ENCODE results near the gene CDK6. TPM values are rescaled to one million over a fixed set of nuclear protein-coding genes. Genes with fewer than 3 reads are reported as not detected.

The CDK6 gene
- polyA plus RNA-seq, 1 donor (not counting 4 experiments of a cell fraction or from before 2014, with no cell fraction given) = 53.5 TPM

- DNase-seq (ENCODE audit: low read depth, low spot score) (no peak), FAIRE-seq (no peak)
- no peaks in the 10 kb centered on the region for H4K20me1 ChIP-seq (ENCODE audit: control insufficient read depth, extremely low read depth, insufficient read depth, low read length)
- peaks cover 9% of the 10 kb centered on the region for H3K4me1 ChIP-seq (ENCODE audit: control insufficient read depth, extremely low read depth, insufficient read depth, low read length)
- H3K79me2 ChIP-seq (ENCODE audit: control insufficient read depth, insufficient read depth, low read length) = peaks cover 43% of the 10 kb centered on the region
- H3K9me3 ChIP-seq (ENCODE audit: control insufficient read depth, low read depth, low read length) = no peaks in the 10 kb centered on the region
- no peaks in the 10 kb centered on the region for H3K27me3 ChIP-seq (ENCODE audit: control insufficient read depth, extremely low read depth, insufficient read depth, low read length)
- H3K36me3 ChIP-seq (ENCODE audit: control insufficient read depth in 2 of 2, extremely low read depth in 1 of 2, insufficient read depth in 2 of 2, low read length in 2 of 2) = peaks cover 8 to 15% of the 10 kb centered on the region in 2 experiments
- no peak overlapping the region for H3K27ac ChIP-seq (ENCODE audit: control insufficient read depth, insufficient read depth, low read length)
- TF ChIP-seq EZH2 (IDR thresholded peaks at IDR 0.05; ENCODE audit: low read length) = no peak
- TF ChIP-seq CTCF (optimal IDR thresholded peaks at IDR 0.05 in 1 of 3, IDR thresholded peaks at IDR 0.05 in 1 of 3, conservative IDR thresholded peaks at IDR 0.05 in 1 of 3; ENCODE audit: extremely low read depth in 1 of 3, insufficient read depth in 2 of 3, low read length in 3 of 3) = no peak
- H3K9ac ChIP-seq (ENCODE audit: control insufficient read depth, extremely low read depth, insufficient read depth, low read length) = no peak overlapping the region
- no peak overlapping the region for H3K4me3 ChIP-seq (ENCODE audit: control insufficient read depth in 2 of 3, extremely low read depth in 1 of 3, insufficient read depth in 2 of 3, low read depth in 1 of 3, low read length in 3 of 3)
- no peaks in the 10 kb centered on the region for H3K9me1 ChIP-seq (ENCODE audit: control insufficient read depth, extremely low read depth, insufficient read depth, low read length)
- dilution Hi-C loops (cut with MboI; ENCODE audit: extremely low pct_ligation_motif_present, low sequenced_read_pairs) = no loop called here
- H2AFZ ChIP-seq (ENCODE audit: control insufficient read depth, low read length) = no peak overlapping the region
- no peak overlapping the region for H3K4me2 ChIP-seq (ENCODE audit: control insufficient read depth, extremely low read depth, insufficient read depth, low read depth, low read length)
These were observed 168.4 kb downstream of the CDK6 start for GRCh38 chr7:92667816-92668535.

- Histone ChIP-seq H2AFZ (ENCODE audit: control insufficient read depth, low read length) (no peak overlapping the region), H3K9me3 (ENCODE audit: control insufficient read depth, low read depth, low read length) (no peaks in the 10 kb centered on the region), H3K9me1 (ENCODE audit: control insufficient read depth, extremely low read depth, insufficient read depth, low read length) (no peaks in the 10 kb centered on the region), H3K27me3 (ENCODE audit: control insufficient read depth, extremely low read depth, insufficient read depth, low read length) (no peaks in the 10 kb centered on the region), H3K79me2 (ENCODE audit: control insufficient read depth, insufficient read depth, low read length) (peaks cover 53% of the 10 kb centered on the region), H3K36me3 (ENCODE audit: control insufficient read depth in 2 of 2, extremely low read depth in 1 of 2, insufficient read depth in 2 of 2, low read length in 2 of 2) (peaks cover 10 to 19% of the 10 kb centered on the region in 2 experiments), H3K27ac (ENCODE audit: control insufficient read depth, insufficient read depth, low read length) (no peak overlapping the region), H3K9ac (ENCODE audit: control insufficient read depth, extremely low read depth, insufficient read depth, low read length) (no peak overlapping the region), H3K4me2 (ENCODE audit: control insufficient read depth, extremely low read depth, insufficient read depth, low read depth, low read length) (no peak overlapping the region), H3K4me1 (ENCODE audit: control insufficient read depth, extremely low read depth, insufficient read depth, low read length) (peaks cover 9% of the 10 kb centered on the region), H4K20me1 (ENCODE audit: control insufficient read depth, extremely low read depth, insufficient read depth, low read length) (no peaks in the 10 kb centered on the region), H3K4me3 (ENCODE audit: control insufficient read depth in 2 of 3, extremely low read depth in 1 of 3, insufficient read depth in 2 of 3, low read depth in 1 of 3, low read length in 3 of 3) (no peak overlapping the region)
- dilution Hi-C loops (cut with MboI; ENCODE audit: extremely low pct_ligation_motif_present, low sequenced_read_pairs) = no loop called here
- FAIRE-seq (no peak), DNase-seq (ENCODE audit: low read depth, low spot score) (no peak)
- TF ChIP-seq EZH2 (IDR thresholded peaks at IDR 0.05; ENCODE audit: low read length) (no peak), CTCF (optimal IDR thresholded peaks at IDR 0.05 in 1 of 3, IDR thresholded peaks at IDR 0.05 in 1 of 3, conservative IDR thresholded peaks at IDR 0.05 in 1 of 3; ENCODE audit: extremely low read depth in 1 of 3, insufficient read depth in 2 of 3, low read length in 3 of 3) (no peak)
These were observed 170.4 kb downstream of the CDK6 start for GRCh38 chr7:92665926-92666325.

All from keratinocyte (primary cell).